Brain microvascular endothelial cell (primary cell): ENCODE measurements around the gene CCM2L.

Source experiments
- DNase-seq: peaks from one replicate; pipeline ENCODE4 v3.0.0-alpha.2; 2020
- H3K27ac ChIP-seq: fragments of 250-450 bp; sonication (Bioruptor Pico); 2 replicates; pipeline ENCODE4 v1.5.1; 2020; ENCODE audit warnings: mild to moderate bottlenecking, moderate library complexity
- H3K27me3 ChIP-seq: fragments of 250-450 bp; sonication (Bioruptor Pico); replicated peaks from 2 replicates; pipeline ENCODE4 v1.5.1; 2020; ENCODE audit warnings: mild to moderate bottlenecking
- H3K36me3 ChIP-seq: fragments of 250-450 bp; sonication (Bioruptor Pico); replicated peaks from 2 replicates; pipeline ENCODE4 v1.5.1; 2020; ENCODE audit warnings: mild to moderate bottlenecking
- H3K4me3 ChIP-seq: 2 replicates; pipeline ENCODE4 v1.5.1; 2011; ENCODE audit warnings: low read depth, mild to moderate bottlenecking, control low read depth, low read length, moderate library complexity
- CTCF ChIP-seq: IDR thresholded peaks from 2 replicates; pipeline ENCODE4 v1.5.1; 2011; ENCODE audit warnings: low read depth, mild to moderate bottlenecking, moderate library complexity, low read length, control low read depth, inconsistent platforms; ENCODE audit errors: missing control alignments
- in situ Hi-C: cut with HindIII; loops from 2 replicates; pipeline ENCODE4 v1.10.0; 2017; ENCODE audit warnings: low sequenced_read_pairs, low pct_ligation_motif_present

Gene CCM2L

GRCh38 chr20:32056708-32057483, 46.7 kb downstream of the CCM2L start:
- H3K27me3 ChIP-seq, result peaks cover 18% of the 10 kb centered on the region

GRCh38 chr20:32057656-32058184, 47.5 kb downstream of the CCM2L start:
- Histone ChIP-seq H3K27me3 (peaks cover 11% of the 10 kb centered on the region), H3K27ac (no peak overlapping the region), H3K4me3 (no peak overlapping the region), H3K36me3 (no peaks in the 10 kb centered on the region)
- no peak for TF ChIP-seq CTCF
- in situ Hi-C loops, result no loop called here
- no peak for DNase-seq

More at GRCh38 chr20:32056708-32057483, 46.7 kb downstream of the CCM2L start:
- in situ Hi-C loops, result no loop called here
- no peak for TF ChIP-seq CTCF
- Histone ChIP-seq H3K27ac (no peak overlapping the region), H3K4me3 (no peak overlapping the region), H3K36me3 (no peaks in the 10 kb centered on the region)
- no peak for DNase-seq

- Histone ChIP-seq H3K27me3 (peaks cover 3% of the 10 kb centered on the region), H3K27ac (no peak overlapping the region), H3K4me3 (no peak overlapping the region), H3K36me3 (no peaks in the 10 kb centered on the region)
- in situ Hi-C loops, result no loop called here
- TF ChIP-seq CTCF, result no peak
- DNase-seq, result no peak
Measured at GRCh38 chr20:32059189-32059588, 49.0 kb downstream of the CCM2L start.

DNA sequence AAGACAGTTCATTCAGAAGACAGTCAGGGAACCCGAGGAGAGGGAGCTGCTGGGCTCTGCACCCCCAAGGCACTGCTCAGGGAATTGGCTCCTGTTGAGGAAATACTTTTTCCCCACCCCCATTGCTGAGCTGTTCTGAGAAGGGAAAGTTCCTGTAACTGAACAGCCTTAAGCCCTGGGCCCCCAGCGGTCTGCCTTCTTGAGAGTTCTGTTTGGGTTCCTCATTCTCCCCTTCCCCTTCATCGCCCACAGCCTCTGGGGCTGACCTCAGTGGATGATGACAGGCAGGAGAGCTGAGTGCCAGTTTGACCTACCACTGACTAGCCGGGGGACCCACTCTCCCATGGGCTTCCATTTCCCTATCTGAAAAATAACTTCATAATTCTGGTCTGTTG, 52.5 kb downstream of the CCM2L start:
- in situ Hi-C loops, result no loop called here
- no peak for DNase-seq
- Histone ChIP-seq H3K27ac (no peak overlapping the region), H3K27me3 (peaks cover 3% of the 10 kb centered on the region), H3K4me3 (no peak overlapping the region), H3K36me3 (no peaks in the 10 kb centered on the region)
- TF ChIP-seq CTCF, result no peak

DNA sequence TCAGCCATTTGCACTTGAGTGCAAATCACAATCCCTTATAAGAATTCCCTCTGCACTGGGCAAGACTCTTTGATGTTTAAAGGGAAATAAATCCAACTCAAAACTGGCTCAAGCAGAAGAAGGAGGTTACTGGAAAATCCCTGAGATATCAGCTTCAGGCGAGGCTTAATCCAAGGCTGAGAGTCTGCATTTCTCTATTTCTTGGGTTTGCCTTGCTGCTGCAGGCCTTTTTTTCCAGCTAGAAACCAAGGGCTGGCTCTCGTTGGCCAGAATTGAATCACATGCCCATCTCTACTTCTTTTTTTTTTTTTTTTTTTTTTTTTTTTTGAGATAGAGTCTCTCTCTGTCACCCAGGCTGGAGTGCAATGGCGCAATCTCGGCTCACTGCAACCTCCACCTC, 53.5 kb downstream of the CCM2L start:
- Histone ChIP-seq H3K4me3 (no peak overlapping the region), H3K36me3 (no peaks in the 10 kb centered on the region), H3K27me3 (peaks cover 1% of the 10 kb centered on the region), H3K27ac (no peak overlapping the region)
- no peak for DNase-seq
- in situ Hi-C loops, result no loop called here
- no peak for TF ChIP-seq CTCF
